MCF 10A (cell line): ENCODE measurements around the gene MGA. TPM values are rescaled to one million over a fixed set of nuclear protein-coding genes. Genes with fewer than 3 reads are reported as not detected.

ENCODE experiments used
- BruUV-seq: library from RNA; stranded (reverse); fragments of 400-500 nt; replicated peaks from 2 replicates; lab custom pipeline; 2021; lab: Mats Ljungman, UMichigan
- CTCF ChIA-PET: fragments of 300-600 bp; sonication (Branson Sonifier 250); formaldehyde crosslinking; extraction: SDS; loops from one replicate; lab custom pipeline; 2021; ENCODE audit warnings: antibody characterized with exemption, inconsistent platforms; lab: Yijun Ruan, JAX
- POLR2A ChIA-PET: fragments of 300-600, 350-650 bp; sonication (Branson Sonifier 250); formaldehyde crosslinking; extraction: SDS; loops from one replicate; lab custom pipeline; 2020; ENCODE audit warnings: antibody characterized with exemption, inconsistent platforms; lab: Yijun Ruan, JAX
- DNase-seq: peaks from one replicate; pipeline ENCODE4 v3.0.0-alpha.2; 2018; ENCODE audit not compliant: unreplicated experiment
- H3K27ac Mint-ChIP-seq: one replicate; pipeline ENCODE4 v1.8.0; 2022; ENCODE audit warnings: mild to moderate bottlenecking, low read depth, mixed read lengths; ENCODE audit not compliant: unreplicated experiment
- H3K27me3 Mint-ChIP-seq: one replicate; pipeline ENCODE4 v1.8.0; 2022; ENCODE audit warnings: mixed read lengths; ENCODE audit not compliant: insufficient read depth, unreplicated experiment
- H3K36me3 Mint-ChIP-seq: one replicate; pipeline ENCODE4 v1.8.0; 2022; ENCODE audit warnings: mild to moderate bottlenecking, moderate library complexity, mixed read lengths; ENCODE audit not compliant: insufficient read depth, unreplicated experiment
- H3K4me1 Mint-ChIP-seq: one replicate; pipeline ENCODE4 v1.8.0; 2022; ENCODE audit warnings: mixed read lengths; ENCODE audit not compliant: insufficient read depth, unreplicated experiment
- H3K4me3 Mint-ChIP-seq: one replicate; pipeline ENCODE4 v1.8.0; 2022; ENCODE audit warnings: mild to moderate bottlenecking, moderate library complexity, mixed read lengths; ENCODE audit not compliant: unreplicated experiment
- H3K9me3 Mint-ChIP-seq: one replicate; pipeline ENCODE4 v1.8.0; 2022; ENCODE audit warnings: mixed read lengths; ENCODE audit not compliant: unreplicated experiment
- CTCF ChIP-seq: fragments of 200-600 bp; IDR thresholded peaks from one replicate; pipeline ENCODE4 v1.8.0; 2022; ENCODE audit warnings: antibody characterized with exemption, mild to moderate bottlenecking; ENCODE audit not compliant: unreplicated experiment
- intact Hi-C: fragments of 100-400 bp; cut with micrococcal nuclease; formaldehyde crosslinking; loops from 2 replicates; pipeline ENCODE4 v1.14.1; 2022
- total RNA-seq: library from RNA; stranded (reverse); gene quantifications from 2 replicates; pipeline ENCODE4 v1.2.3, GENCODE V29; 2022

The MGA gene
- total RNA-seq, 1 experiment from 2014 or later: 17.5 TPM

GRCh38 chr15:41816788-41817187 is 156.6 kb downstream of the MGA start:
- peaks cover 53% of the 10 kb centered on the region for H3K36me3 Mint-ChIP-seq
- POLR2A ChIA-PET: interaction anchor here (0.7 kb wide), 1 partner anchor 482 kb away, joined by 3 read pairs; no protein-coding TSS in a partner anchor
- intact Hi-C loops: no loop called here
- CTCF ChIA-PET: interaction anchor here (2.6 kb wide), 1 partner anchor 44 kb away, joined by 10 read pairs; no protein-coding TSS in a partner anchor
- no peak overlapping the region for H3K4me3 Mint-ChIP-seq
- BruUV-seq: no TSS peak
- no peak for DNase-seq
- no peaks in the 10 kb centered on the region for H3K4me1 Mint-ChIP-seq
- H3K27me3 Mint-ChIP-seq: no peaks in the 10 kb centered on the region
- no peaks in the 10 kb centered on the region for H3K9me3 Mint-ChIP-seq
- no peak for TF ChIP-seq CTCF
- H3K27ac Mint-ChIP-seq: no peak overlapping the region

GRCh38 chr15:41817327-41817726 is 157.1 kb downstream of the MGA start:
- intact Hi-C loops: no loop called here
- H3K27me3 Mint-ChIP-seq: no peaks in the 10 kb centered on the region
- no peaks in the 10 kb centered on the region for H3K4me1 Mint-ChIP-seq
- peaks cover 52% of the 10 kb centered on the region for H3K36me3 Mint-ChIP-seq
- H3K27ac Mint-ChIP-seq: no peak overlapping the region
- ChIA-PET CTCF (interaction anchor here (2.6 kb wide), 1 partner anchor 44 kb away, joined by 10 read pairs; no protein-coding TSS in a partner anchor), POLR2A (interaction anchor here (0.7 kb wide), 1 partner anchor 482 kb away, joined by 3 read pairs; no protein-coding TSS in a partner anchor)
- no peak for DNase-seq
- TF ChIP-seq CTCF: no peak
- no peaks in the 10 kb centered on the region for H3K9me3 Mint-ChIP-seq
- no TSS peak for BruUV-seq
- H3K4me3 Mint-ChIP-seq: no peak overlapping the region

- no peak overlapping the region for H3K4me3 Mint-ChIP-seq
- peaks cover 52% of the 10 kb centered on the region for H3K36me3 Mint-ChIP-seq
- ChIA-PET POLR2A (no interaction called here), CTCF (interaction anchor here (2.6 kb wide), 1 partner anchor 45 kb away, joined by 10 read pairs; no protein-coding TSS in a partner anchor)
- no peak for DNase-seq
- intact Hi-C loops: no loop called here
- H3K27ac Mint-ChIP-seq: no peak overlapping the region
- no peak for TF ChIP-seq CTCF
- BruUV-seq: no TSS peak
- no peaks in the 10 kb centered on the region for H3K4me1 Mint-ChIP-seq
- no peaks in the 10 kb centered on the region for H3K27me3 Mint-ChIP-seq
- H3K9me3 Mint-ChIP-seq: no peaks in the 10 kb centered on the region
Observed at GRCh38 chr15:41817781-41818180, 157.6 kb downstream of the MGA start.

GRCh38 chr15:41819455-41820050 is 159.3 kb downstream of the MGA start:
- intact Hi-C loops: no loop called here
- Mint-ChIP-seq H3K36me3 (peaks cover 51% of the 10 kb centered on the region), H3K27ac (no peak overlapping the region), H3K4me1 (no peaks in the 10 kb centered on the region), H3K4me3 (no peak overlapping the region), H3K27me3 (no peaks in the 10 kb centered on the region), H3K9me3 (no peaks in the 10 kb centered on the region)
- ChIA-PET POLR2A (no interaction called here), CTCF (interaction anchor here (1.1 to 5.8 kb wide), 3 partner anchors 8 to 47 kb away, joined by 4 to 41 read pairs (median 17); no protein-coding TSS in a partner anchor)
- no TSS peak for BruUV-seq
- DNase-seq: no peak
- TF ChIP-seq CTCF: no peak
